ENCODE measurements around the gene MAP4K3.

GRCh38 chr2:39368376-39368775 is 68.7 kb downstream of the MAP4K3 start:
- TF ChIP-seq POLR2AphosphoS5 (IDR thresholded peaks at IDR 0.05; ENCODE audit: low read depth, low read length) (no peak), YY1 (IDR thresholded peaks at IDR 0.05; ENCODE audit: low read depth, low read length) (no peak), JUND (IDR thresholded peaks at IDR 0.05; ENCODE audit: low read length) (no peak), CTCF (IDR thresholded peaks at IDR 0.05; ENCODE audit: control extremely low read depth in 1 of 3, insufficient read depth in 1 of 3, low read depth in 1 of 3, low read length in 3 of 3) (no peak), POLR2A (IDR thresholded peaks at IDR 0.05; ENCODE audit: control extremely low read depth in 1 of 2, low read depth in 2 of 2, low read length in 2 of 2) (no peak), CBX8 (IDR thresholded peaks at IDR 0.05; ENCODE audit: borderline replicate concordance, low read depth, low read length) (no peak), SRF (IDR thresholded peaks at IDR 0.05; ENCODE audit: low read depth, low read length) (no peak), RAD21 (IDR thresholded peaks at IDR 0.05 in 1 of 2, conservative IDR thresholded peaks at IDR 0.05 in 1 of 2; ENCODE audit: low read depth in 2 of 2, low read length in 2 of 2) (no peak), CREB1 (IDR thresholded peaks at IDR 0.05) (no peak), SIX5 (IDR thresholded peaks at IDR 0.05; ENCODE audit: low read depth, low read length) (no peak), EZH2 (IDR thresholded peaks at IDR 0.05; ENCODE audit: low read depth, low read length, severe bottlenecking) (no peak)
- TF ChIP-seq, protein P1, sequence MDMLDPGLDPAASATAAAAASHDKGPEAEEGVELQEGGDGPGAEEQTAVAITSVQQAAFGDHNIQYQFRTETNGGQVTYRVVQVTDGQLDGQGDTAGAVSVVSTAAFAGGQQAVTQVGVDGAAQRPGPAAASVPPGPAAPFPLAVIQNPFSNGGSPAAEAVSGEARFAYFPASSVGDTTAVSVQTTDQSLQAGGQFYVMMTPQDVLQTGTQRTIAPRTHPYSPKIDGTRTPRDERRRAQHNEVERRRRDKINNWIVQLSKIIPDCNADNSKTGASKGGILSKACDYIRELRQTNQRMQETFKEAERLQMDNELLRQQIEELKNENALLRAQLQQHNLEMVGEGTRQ (IDR thresholded peaks at IDR 0.05; ENCODE audit: low read length) = no peak
